Suppressor macrophage treated with lipopolysaccharide for 4 hours (primary cell): ENCODE data around the gene DYNC2I2.
"Not testable (repeated sequence)": the region's sequence is repeated elsewhere in the genome, so short reads cannot be mapped to it uniquely, and the experiment has no call there.

Experiments
- DNase-seq: peaks from one replicate; pipeline ENCODE4 v3.0.0-alpha.2; 2020

Gene DYNC2I2

DNA sequence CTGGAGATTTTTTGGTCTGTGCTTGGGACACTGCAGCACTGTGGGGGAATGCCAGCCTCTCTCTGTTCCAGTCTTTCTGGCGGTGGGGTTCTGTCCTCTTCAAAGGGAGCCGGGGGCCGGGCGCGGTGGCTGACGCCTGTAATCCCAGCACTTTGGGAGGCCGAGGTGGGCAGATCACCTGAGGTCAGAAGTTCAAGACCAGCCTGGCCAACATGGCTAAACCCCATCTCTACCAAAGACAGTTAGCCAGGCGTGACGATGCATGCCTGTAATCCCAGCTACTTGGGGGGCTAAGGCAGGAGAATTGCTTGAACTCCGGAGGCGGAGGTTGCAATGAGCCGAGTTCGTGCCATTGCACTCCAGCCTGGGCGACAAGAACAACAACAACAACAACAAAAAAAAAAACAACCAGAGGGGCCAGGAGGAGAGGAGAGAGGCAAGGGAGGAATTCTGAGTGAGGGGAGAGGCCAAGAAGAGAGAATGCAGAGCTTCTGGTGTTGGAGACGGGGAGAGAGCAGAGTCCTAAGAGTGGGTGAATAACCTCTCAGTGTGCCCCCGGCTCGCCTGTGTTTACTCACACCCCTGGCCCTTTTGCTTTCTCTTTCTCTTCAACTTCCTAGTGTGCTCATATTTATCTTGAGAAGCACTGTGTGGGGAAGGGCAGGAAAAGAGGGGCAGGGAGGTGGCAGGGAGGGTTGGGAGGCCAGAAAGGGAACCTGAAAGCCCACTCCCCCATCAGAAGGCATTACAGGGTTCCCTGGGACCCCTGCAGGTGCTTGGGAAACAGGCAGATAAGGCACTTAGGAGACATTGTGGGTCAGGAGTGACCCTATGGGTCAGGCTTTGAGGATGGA lies 29.2 kb upstream of the DYNC2I2 start:
- DNase-seq = peak; percentile 82

GRCh38 chr9:128684325-128685199 lies 27.9 kb upstream of the DYNC2I2 start:
- peak; percentile 80 for DNase-seq

- no peak for DNase-seq
Measured at GRCh38 chr9:128684065-128684324, 27.3 kb upstream of the DYNC2I2 start.

DNA sequence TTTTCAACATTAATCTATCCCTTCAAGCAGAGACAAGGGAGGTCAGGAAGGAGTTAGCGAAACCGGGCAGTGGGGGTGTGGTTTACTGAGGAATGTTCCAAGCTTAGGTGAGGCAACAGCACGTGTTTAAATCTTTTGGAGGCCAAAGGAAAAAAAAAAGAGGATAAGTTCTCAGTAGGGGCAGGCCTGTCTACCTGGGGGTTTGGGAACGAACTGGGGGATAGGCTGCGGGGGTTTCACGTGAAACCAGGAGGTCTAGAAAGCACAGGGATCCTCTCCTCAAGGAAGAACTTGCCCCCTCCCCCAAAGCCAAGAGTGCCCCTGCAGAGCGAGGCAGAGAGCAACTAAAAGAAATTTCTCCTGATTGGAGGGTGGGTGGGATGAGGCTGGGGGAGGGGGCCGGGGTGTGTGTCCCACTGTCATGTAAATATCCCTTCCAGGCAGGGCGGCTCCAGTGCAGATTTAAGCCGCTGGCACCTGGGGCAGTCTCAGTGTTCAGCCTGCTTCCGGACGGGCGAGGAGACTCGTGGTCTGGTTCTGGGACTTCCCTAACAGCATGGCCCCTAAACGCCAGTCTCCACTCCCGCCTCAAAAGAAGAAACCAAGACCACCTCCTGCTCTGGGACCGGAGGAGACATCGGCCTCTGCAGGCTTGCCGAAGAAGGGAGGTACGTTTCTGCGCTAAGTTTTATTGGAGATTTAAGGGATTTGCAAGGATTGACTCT lies 26.9 kb upstream of the DYNC2I2 start:
- peak; percentile 51 for DNase-seq

DNA sequence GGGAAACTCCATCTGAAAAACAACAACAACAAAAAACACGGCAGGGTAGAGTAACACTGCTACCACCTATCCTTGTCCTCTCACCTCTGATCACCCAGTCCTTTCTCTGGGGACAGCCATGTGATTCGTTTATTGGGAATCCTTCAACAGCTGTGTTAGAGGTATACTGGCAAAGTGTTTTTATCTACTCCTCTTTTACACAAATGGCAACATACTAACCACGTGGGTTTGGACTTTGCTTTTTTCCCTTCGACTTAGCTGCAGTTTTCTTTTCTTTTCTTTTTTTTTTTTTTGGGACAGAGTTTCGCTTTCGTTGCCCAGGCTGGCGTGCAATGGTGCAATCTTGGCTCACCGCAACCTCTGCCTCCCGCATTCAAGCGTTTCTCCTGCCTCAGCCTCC lies 21.1 kb upstream of the DYNC2I2 start:
- DNase-seq = no peak

DNA sequence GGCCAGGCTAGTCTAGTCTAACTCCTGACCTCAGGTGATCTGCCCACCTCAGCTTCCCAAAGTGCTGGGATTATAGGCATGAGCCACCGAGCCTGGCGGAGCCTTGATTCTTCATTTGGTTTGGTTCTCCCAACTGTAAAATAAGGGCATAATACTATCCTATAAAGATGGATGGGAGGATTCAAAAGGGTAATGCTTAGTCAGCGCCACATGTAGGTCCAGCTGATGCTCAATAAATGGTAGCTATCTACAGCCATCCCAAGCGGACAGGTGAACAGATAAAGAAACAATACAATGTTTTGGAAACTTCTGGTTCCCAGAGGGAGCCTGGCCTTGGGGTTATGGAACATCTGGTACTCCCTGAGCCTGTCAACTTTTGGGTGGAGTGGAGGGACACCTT lies 18.7 kb upstream of the DYNC2I2 start:
- no peak for DNase-seq

- no peak for DNase-seq
Measured at GRCh38 chr9:128669786-128670185, 13.1 kb upstream of the DYNC2I2 start.

GRCh38 chr9:128666481-128666941 lies 9.9 kb upstream of the DYNC2I2 start:
- DNase-seq = not testable (repeated sequence)

GRCh38 chr9:128657796-128658195 lies 1.1 kb upstream of the DYNC2I2 start:
- DNase-seq = no peak

DNA sequence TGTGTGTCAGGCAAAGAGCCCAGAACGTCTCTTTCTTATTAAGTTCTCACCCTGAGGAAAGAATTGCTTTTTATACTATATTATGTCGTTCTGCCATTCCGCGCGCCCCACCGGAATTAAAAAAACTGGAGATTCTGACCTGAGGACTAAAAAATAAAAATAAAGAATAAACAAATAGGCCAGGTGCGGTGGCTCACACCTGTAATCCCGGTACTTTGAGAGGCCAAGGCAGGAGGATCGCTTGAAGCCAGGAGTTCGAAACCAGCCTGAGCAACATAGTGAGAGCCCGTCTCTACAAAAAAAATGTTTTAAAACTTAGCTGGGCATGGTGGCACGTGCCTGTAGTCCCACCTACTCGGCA lies 677 bp upstream of the DYNC2I2 start:
- DNase-seq = no peak

DNA sequence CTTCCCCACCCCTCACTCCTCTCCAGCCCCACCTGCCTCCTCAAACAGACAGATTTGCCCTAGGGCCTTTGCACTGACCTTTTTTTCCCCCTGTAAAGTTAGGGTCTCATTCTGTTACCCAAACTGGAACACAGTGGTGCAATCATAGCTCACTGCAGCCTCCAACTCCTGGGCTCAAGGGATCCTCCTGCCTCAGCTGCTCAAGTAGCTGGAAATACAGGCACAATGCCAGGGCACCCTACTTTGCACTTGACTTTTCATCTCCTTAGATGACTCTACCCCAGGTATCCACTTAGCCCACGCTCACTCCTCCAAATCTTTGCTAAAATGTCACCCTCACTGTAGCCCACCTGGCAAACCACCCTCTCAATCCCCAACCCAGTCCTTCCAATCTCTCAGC lies 2.2 kb downstream of the DYNC2I2 start:
- DNase-seq = no peak

- no peak for DNase-seq
Measured at GRCh38 chr9:128653908-128654307, 2.7 kb downstream of the DYNC2I2 start.

DNA sequence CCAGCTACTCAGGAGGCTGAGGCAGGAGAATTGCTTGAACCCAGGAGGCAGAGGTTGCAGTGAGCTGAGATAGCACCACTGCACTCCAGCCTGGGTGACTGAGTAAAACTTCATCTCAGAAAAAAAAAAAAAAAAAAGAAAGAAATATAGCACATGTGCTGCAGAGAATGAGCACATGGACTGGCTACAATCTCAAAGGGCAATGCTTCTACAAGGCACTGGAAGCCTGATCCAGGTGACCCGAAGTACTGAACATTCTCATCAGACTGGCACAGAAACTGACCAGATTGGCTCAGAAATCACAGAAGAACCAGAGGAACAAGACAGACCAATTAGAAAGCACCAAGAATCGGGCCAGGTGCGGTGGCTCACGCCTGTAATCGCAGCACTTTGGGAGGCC lies 4.8 kb downstream of the DYNC2I2 start:
- DNase-seq = no peak

DNA sequence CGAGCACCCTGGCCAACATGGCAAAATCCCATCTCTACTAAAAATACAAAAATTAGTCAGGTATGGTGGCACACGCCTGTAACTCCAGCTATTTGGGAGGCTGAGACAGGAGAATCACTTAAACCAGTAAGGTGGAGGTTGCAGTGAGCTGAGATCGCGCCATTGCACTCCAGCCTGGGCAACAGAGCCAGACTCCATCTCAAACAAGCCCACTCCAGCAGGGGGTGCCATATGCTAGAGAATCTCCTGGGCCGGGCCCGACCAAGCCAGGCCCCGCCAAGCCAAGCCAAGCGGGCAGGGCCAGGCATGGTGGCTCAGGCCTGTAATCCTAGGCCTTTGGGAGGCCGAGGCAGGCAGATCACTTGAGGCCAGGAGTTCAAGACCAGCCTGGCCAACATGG lies 8.4 kb downstream of the DYNC2I2 start:
- DNase-seq = peak; percentile 69

DNA sequence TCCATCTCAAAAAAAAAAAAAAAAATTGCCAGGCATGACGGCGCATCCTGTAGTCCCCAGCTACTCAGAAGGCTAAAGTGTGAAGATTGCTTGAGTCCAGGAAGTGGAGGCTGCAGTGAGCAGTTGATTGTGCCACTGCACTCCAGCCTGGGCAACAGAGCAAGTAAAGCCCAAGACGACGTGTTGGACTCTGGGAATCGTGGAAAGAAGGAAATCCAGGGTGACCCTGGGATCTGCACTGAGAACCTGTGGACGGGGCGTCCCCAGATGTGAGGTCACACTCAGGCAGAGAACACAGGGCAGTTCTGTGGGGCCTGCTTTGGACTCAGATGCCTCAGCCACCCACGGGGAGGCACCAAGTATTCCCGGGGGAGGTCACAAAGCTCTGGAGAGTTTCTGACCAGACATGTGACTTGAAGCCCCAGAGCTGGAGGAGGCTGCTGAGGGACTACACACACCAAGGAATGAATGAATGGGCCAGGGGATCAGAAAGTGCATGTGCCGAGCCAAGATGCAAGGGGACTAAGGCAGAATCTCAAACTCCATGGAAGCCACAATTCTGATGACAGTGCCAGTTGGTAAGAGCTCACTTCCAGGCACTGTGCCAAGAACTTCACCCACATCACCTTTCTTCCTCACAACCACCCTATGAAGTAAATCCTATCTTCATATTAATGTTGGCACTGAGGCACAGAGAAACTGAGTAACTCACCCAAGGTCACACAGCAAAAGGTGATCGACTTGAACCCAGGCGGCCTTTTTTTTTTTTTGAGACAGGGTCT lies 12.9 kb downstream of the DYNC2I2 start:
- DNase-seq = no peak

DNA sequence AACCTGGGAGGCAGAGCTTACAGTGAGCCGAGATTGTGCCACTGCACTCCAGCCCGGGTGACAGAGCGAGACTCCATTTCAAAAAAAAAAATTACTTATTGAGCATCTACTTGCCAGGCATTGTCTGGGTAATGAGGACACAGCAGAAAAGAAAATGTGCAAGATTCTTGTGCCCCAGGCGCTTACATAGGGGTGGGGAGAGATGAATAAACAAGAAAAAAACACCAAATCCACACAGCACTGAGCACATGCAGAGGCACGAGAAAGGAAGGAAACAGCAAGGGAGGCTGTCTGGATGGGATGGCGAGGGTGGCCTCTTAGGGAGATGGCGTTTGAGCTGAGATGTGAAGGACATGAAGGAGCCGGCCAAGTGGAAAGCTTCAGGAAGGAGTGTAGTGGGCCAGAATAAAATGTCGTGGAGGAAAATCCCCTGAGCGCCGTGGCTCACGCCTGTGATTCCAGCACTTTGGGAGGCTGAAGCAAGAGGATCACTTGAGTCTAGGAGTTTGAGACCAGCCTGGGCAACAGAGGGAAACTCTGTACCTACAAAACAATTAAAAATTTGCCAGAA lies 13.9 kb downstream of the DYNC2I2 start:
- no peak for DNase-seq

DNA sequence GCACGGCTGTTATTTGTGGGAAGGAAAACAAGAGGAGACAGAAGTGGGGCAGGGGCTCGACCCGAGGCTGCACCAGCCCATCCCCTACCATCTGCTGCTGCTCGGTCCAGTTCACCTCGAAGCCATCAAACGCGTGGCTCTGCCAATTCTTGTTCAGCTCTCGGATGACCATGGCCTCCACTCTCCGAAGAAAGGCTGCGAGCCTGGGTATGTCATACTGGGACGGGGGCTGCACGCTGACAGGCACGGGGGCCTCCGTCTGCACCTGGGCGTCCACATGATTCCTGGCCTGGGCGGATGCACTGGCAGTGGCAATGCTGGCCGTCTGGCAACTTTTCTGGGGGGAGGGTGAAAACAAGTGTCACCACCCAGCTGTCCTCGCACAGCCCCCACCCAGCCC lies 16.0 kb downstream of the DYNC2I2 start:
- DNase-seq = no peak

DNA sequence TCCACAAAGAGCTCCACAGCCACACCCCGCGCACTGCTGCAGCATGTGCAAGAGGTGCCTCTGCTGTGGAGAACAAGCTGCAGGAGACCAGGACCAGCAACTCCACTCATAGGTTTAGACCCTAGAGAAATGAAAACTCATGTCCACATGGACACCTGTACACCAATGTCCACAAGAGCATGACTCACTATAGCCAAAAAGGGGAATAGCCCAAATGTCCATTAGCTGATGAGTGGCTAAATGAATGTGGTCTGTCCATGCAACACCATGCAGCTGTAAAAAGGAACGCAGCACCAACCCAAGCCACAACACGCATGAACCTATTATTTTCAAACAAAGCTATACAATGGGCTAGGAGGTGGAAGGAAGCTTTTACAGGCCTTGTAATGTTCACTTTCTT lies 18.1 kb downstream of the DYNC2I2 start:
- DNase-seq = peak; percentile 5

GRCh38 chr9:128637656-128638055 lies 19.0 kb downstream of the DYNC2I2 start:
- no peak for DNase-seq

GRCh38 chr9:128636556-128637530 lies 19.8 kb downstream of the DYNC2I2 start:
- DNase-seq = no peak

GRCh38 chr9:128636024-128636390 lies 20.6 kb downstream of the DYNC2I2 start:
- no peak for DNase-seq
